Kidney (tissue), 14 donors: ENCODE measurements around the gene MSRB3. TPM values are rescaled to one million over a fixed set of nuclear protein-coding genes. Genes with fewer than 3 reads are reported as not detected.

Experiments used
- DNase-seq, 5 donors: peaks; one replicate each; pipeline ENCODE4 v3.0.0-alpha.2; 2013 to 2020
- FAIRE-seq: peaks from 2 replicates; lab custom pipeline; 2012; peaks lifted over from hg19 to GRCh38; lab: Jason Lieb, UNC
- H3K27ac ChIP-seq, 2 donors: one replicate each; pipeline ENCODE4 v1.7.0; 2013; ENCODE audit warnings: low read depth in 2 of 2, low read length in 2 of 2, inconsistent platforms in 1 of 2
- H3K27me3 ChIP-seq: one replicate; pipeline ENCODE4 v1.7.1; 2013; ENCODE audit warnings: low read length, inconsistent platforms; ENCODE audit not compliant: control insufficient read depth, insufficient read depth
- H3K36me3 ChIP-seq, 3 donors: one replicate each; pipeline versions ENCODE4 v1.7.0 to v1.7.1; 2013; ENCODE audit warnings: low read length in 3 of 3, control low read depth in 1 of 3, inconsistent platforms in 1 of 3; ENCODE audit not compliant: insufficient read depth in 3 of 3, control insufficient read depth in 2 of 3
- H3K4me1 ChIP-seq, 3 donors: one replicate each; pipeline versions ENCODE4 v1.7.0 to v1.7.1; 2013; ENCODE audit warnings: low read length in 3 of 3, inconsistent platforms in 1 of 3, low read depth in 1 of 3; ENCODE audit not compliant: control insufficient read depth in 2 of 3, insufficient read depth in 2 of 3
- H3K4me3 ChIP-seq, 3 donors: one replicate each; pipeline versions ENCODE4 v1.7.0 to v1.8.1; 2013; ENCODE audit warnings: low read length in 3 of 3, control low read depth in 1 of 3, inconsistent platforms in 1 of 3
- H3K9ac ChIP-seq, 3 donors: one replicate each; pipeline versions ENCODE4 v1.7.0 to v1.7.1; 2013; ENCODE audit warnings: low read length in 3 of 3, control low read depth in 1 of 3, inconsistent platforms in 1 of 3
- H3K9me3 ChIP-seq, 3 donors: one replicate each; pipeline versions ENCODE4 v1.7.0 to v1.7.1; 2013; ENCODE audit warnings: low read length in 3 of 3, control low read depth in 1 of 3, inconsistent platforms in 1 of 3; ENCODE audit not compliant: control insufficient read depth in 2 of 3, insufficient read depth in 1 of 3
- intact Hi-C: fragments of 100-400 bp; cut with DNase I; formaldehyde crosslinking; loops from one replicate; pipeline ENCODE4 v1.11.1; 2022
- polyA plus RNA-seq: library from polyadenylated mRNA; stranded (reverse); fragments of 350-450 nt; fragmentation: Illumina TruSeq; extraction: RNeasy Lipid Tissue Mini Kit (QIAGEN cat#74804); gene quantifications from one replicate; pipeline ENCODE4 v1.2.3, GENCODE V29; 2014; ENCODE audit warnings: low read depth, low replicate concordance; ENCODE audit not compliant: insufficient read depth
- total RNA-seq: library from RNA; stranded (reverse); fragmentation: NEBNext Ultra II Directional; extraction: Animal tissue kit (Norgen Biotek cat#: 25700); gene quantifications from one replicate; pipeline ENCODE4 v1.2.1, GENCODE V29; 2021
- TF ChIP-seq, protein P1 (sequence below): IDR thresholded peaks from 3 replicates; pipeline ENCODE4 v1.5.1; 2012; ENCODE audit warnings: mild to moderate bottlenecking, moderate library complexity, borderline replicate concordance; ENCODE audit not compliant: insufficient read depth; ENCODE audit errors: extremely low read depth
- donor health status: control.
- donor health status: control.
- donor health status: control.
- donor health status: control.
- donor health status: control.
- donor health status: DM: yes; HTN: yes; CAD: no.
- donor health status: Normal renal cell carcinoma (clear cell type).

MSRB3 gene
- total and polyA plus RNA-seq, 2 donors from 2014 or later: 10.3 to 35.9 TPM

DNA sequence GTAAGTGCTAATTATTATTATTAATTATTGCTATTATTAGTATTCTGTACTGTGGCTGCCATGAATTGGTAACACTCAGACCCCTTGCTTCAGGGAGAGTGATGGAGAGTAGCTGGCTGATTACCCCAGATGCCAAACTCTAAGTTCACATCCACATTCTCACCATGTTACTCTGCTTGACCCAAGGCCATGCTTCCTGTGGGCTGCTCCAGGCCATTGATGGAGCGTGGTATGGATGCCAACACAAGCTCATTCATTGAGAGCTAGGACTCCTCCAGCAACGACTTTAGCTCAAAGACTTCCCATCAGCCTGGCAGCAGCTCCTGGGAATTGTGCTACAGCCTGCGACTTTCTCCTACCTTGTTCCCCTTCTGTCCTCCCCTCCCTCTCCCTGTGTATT is 233.4 kb downstream of the MSRB3 start:
- Histone ChIP-seq H3K27me3 (no peaks in the 10 kb centered on the region), H3K9me3 (no peaks in the 10 kb centered on the region), H3K9ac (no peak overlapping the region), H3K4me1 (peaks cover 0 to 8% (median 0%) of the 10 kb centered on the region in 3 donors), H3K4me3 (no peak overlapping the region), H3K36me3 (no peaks in the 10 kb centered on the region), H3K27ac (no peak overlapping the region)
- TF ChIP-seq, protein P1, sequence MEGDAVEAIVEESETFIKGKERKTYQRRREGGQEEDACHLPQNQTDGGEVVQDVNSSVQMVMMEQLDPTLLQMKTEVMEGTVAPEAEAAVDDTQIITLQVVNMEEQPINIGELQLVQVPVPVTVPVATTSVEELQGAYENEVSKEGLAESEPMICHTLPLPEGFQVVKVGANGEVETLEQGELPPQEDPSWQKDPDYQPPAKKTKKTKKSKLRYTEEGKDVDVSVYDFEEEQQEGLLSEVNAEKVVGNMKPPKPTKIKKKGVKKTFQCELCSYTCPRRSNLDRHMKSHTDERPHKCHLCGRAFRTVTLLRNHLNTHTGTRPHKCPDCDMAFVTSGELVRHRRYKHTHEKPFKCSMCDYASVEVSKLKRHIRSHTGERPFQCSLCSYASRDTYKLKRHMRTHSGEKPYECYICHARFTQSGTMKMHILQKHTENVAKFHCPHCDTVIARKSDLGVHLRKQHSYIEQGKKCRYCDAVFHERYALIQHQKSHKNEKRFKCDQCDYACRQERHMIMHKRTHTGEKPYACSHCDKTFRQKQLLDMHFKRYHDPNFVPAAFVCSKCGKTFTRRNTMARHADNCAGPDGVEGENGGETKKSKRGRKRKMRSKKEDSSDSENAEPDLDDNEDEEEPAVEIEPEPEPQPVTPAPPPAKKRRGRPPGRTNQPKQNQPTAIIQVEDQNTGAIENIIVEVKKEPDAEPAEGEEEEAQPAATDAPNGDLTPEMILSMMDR: no peak
- DNase-seq: no peak
- FAIRE-seq: no peak
- intact Hi-C loops: no loop called here

Other genes with a start within 250 kb of the MSRB3 start
- gene WIF1, start 157.4 kb upstream of the MSRB3 start, total RNA-seq: not detected
- gene WIF1, start 157.4 kb upstream of the MSRB3 start, polyA plus RNA-seq: not detected
- gene LEMD3, start 109.1 kb upstream of the MSRB3 start, total RNA-seq: 31.8 TPM
- gene LEMD3, start 109.1 kb upstream of the MSRB3 start, polyA plus RNA-seq: 7.5 TPM